OCI-LY3 (cell line): ENCODE data around the gene CDKL2.

Experiments used
- H2AFZ ChIP-seq: fragments of 200-600, 300-600 bp; shearing (Covaris generic); 2 replicates; pipeline ENCODE4 v1.6.0; 2014; ENCODE audit warnings: antibody characterized with exemption, low read depth, low read length
- H3K27ac ChIP-seq: fragments of 200-600, 300-600 bp; sonication (generic); 2 replicates; pipeline ENCODE4 v1.5.1; 2014; ENCODE audit warnings: mild to moderate bottlenecking, low read length, moderate library complexity, mixed read lengths
- H3K27me3 ChIP-seq: fragments of 200-600, 300-600 bp; sonication (generic); 2 replicates; pipeline ENCODE4 v1.6.1; 2014; ENCODE audit warnings: low read depth, low read length, mixed read lengths
- H3K36me3 ChIP-seq: fragments of 200-600, 300-600 bp; sonication (generic); replicated peaks from 2 replicates; pipeline ENCODE3; 2014; ENCODE audit warnings: low read depth, low read length, mixed read lengths
- H3K4me1 ChIP-seq: fragments of 300-600, 200-600 bp; sonication (generic); 2 replicates; pipeline ENCODE4 v1.6.1; 2014; ENCODE audit warnings: low read length, mixed read lengths
- H3K4me2 ChIP-seq: fragments of 200-600, 300-600 bp; sonication (generic); 2 replicates; pipeline ENCODE4 v1.6.1; 2014; ENCODE audit warnings: low read length, mixed read lengths
- H3K4me3 ChIP-seq: fragments of 300-600, 200-600 bp; sonication (generic); 2 replicates; pipeline ENCODE4 v1.5.1; 2014; ENCODE audit warnings: antibody characterized with exemption, mild to moderate bottlenecking, low read length, moderate library complexity
- H3K79me2 ChIP-seq: fragments of 300-600, 200-600 bp; shearing (Covaris generic); 2 replicates; pipeline ENCODE4 v1.6.1; 2014; ENCODE audit warnings: mild to moderate bottlenecking, low read length, mixed read lengths
- H3K9ac ChIP-seq: fragments of 300-600, 200-600 bp; shearing (Covaris generic); 2 replicates; pipeline ENCODE4 v1.6.0; 2014; ENCODE audit warnings: mild to moderate bottlenecking, low read length, moderate library complexity
- H3K9me3 ChIP-seq: fragments of 200-600, 300-600 bp; shearing (Covaris generic); 2 replicates; pipeline ENCODE4 v1.6.1; 2014; ENCODE audit warnings: low read length, mixed read lengths; ENCODE audit not compliant: insufficient read depth
- H4K20me1 ChIP-seq: fragments of 200-600, 300-600 bp; sonication (generic); 2 replicates; pipeline ENCODE4 v1.6.1; 2016; ENCODE audit warnings: low read length, mixed read lengths; ENCODE audit not compliant: insufficient read depth
- CTCF ChIP-seq: fragments of 200-600, 300-600 bp; sonication (generic); IDR thresholded peaks from 2 replicates; pipeline ENCODE4 v1.5.1; 2014; ENCODE audit warnings: antibody characterized with exemption, low read length, low read depth
- EZH2phosphoT487 ChIP-seq: fragments of 200-600 bp; shearing (Covaris generic); IDR thresholded peaks from 2 replicates; pipeline ENCODE4 v1.6.1; 2018; ENCODE audit warnings: antibody characterized with exemption, mixed run types, low read depth

Gene CDKL2

GRCh38 chr4:75629239-75629638, 1.1 kb downstream of the CDKL2 start:
- peaks cover 10% of the 10 kb centered on the region for H3K4me1 ChIP-seq
- no peak overlapping the region for H2AFZ ChIP-seq
- H3K4me3 ChIP-seq, result no peak overlapping the region
- H3K79me2 ChIP-seq, result no peaks in the 10 kb centered on the region
- no peak overlapping the region for H3K27ac ChIP-seq
- no peak overlapping the region for H3K9ac ChIP-seq
- no peak overlapping the region for H3K4me2 ChIP-seq
- no peak for TF ChIP-seq EZH2phosphoT487
- no peak for TF ChIP-seq CTCF
- H3K36me3 ChIP-seq, result no peaks in the 10 kb centered on the region
- no peaks in the 10 kb centered on the region for H3K27me3 ChIP-seq
- no peaks in the 10 kb centered on the region for H3K9me3 ChIP-seq
- H4K20me1 ChIP-seq, result no peaks in the 10 kb centered on the region

GRCh38 chr4:75623026-75623425, 7.3 kb downstream of the CDKL2 start:
- Histone ChIP-seq H3K4me2 (no peak overlapping the region), H3K36me3 (no peaks in the 10 kb centered on the region), H3K9me3 (no peaks in the 10 kb centered on the region), H3K4me3 (no peak overlapping the region), H3K79me2 (no peaks in the 10 kb centered on the region), H4K20me1 (no peaks in the 10 kb centered on the region), H3K27ac (no peak overlapping the region), H3K4me1 (no peaks in the 10 kb centered on the region), H3K27me3 (no peaks in the 10 kb centered on the region), H3K9ac (no peak overlapping the region), H2AFZ (no peak overlapping the region)
- TF ChIP-seq CTCF (no peak), EZH2phosphoT487 (no peak)

GRCh38 chr4:75621715-75622114, 8.6 kb downstream of the CDKL2 start:
- H3K4me1 ChIP-seq, result no peaks in the 10 kb centered on the region
- no peak overlapping the region for H3K4me3 ChIP-seq
- H3K36me3 ChIP-seq, result no peaks in the 10 kb centered on the region
- no peaks in the 10 kb centered on the region for H4K20me1 ChIP-seq
- H3K27ac ChIP-seq, result no peak overlapping the region
- no peaks in the 10 kb centered on the region for H3K27me3 ChIP-seq
- TF ChIP-seq CTCF (no peak), EZH2phosphoT487 (no peak)
- H3K9me3 ChIP-seq, result no peaks in the 10 kb centered on the region
- H3K9ac ChIP-seq, result no peak overlapping the region
- H3K79me2 ChIP-seq, result no peaks in the 10 kb centered on the region
- H2AFZ ChIP-seq, result no peak overlapping the region
- H3K4me2 ChIP-seq, result no peak overlapping the region

DNA sequence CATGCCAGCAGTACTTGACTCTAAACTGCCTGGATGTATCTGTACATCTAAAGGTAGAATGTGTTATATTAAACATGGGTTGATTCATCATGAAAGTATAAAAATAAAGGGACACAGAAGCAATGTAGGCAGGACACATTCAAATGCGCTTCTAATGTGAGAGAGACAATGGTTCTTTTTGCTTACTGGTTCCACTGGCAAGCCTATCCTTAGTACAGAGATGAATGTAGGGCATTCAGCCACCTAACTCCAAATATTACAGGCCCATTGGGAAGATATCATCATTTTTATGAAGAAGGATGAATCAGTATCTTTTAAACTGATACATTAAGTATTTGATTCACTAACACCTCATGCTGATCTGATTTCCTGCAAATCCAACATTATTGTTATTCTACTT, 18.0 kb downstream of the CDKL2 start:
- H3K9ac ChIP-seq, result no peak overlapping the region
- TF ChIP-seq CTCF, result no peak
- no peak for TF ChIP-seq EZH2phosphoT487
- no peaks in the 10 kb centered on the region for H3K9me3 ChIP-seq
- no peaks in the 10 kb centered on the region for H3K79me2 ChIP-seq
- no peak overlapping the region for H2AFZ ChIP-seq
- H3K4me1 ChIP-seq, result no peaks in the 10 kb centered on the region
- H3K36me3 ChIP-seq, result no peaks in the 10 kb centered on the region
- H4K20me1 ChIP-seq, result no peaks in the 10 kb centered on the region
- H3K4me3 ChIP-seq, result no peak overlapping the region
- H3K4me2 ChIP-seq, result no peak overlapping the region
- H3K27ac ChIP-seq, result no peak overlapping the region
- H3K27me3 ChIP-seq, result no peaks in the 10 kb centered on the region
